ENCODE measurements around the gene TCF19. TPM values are rescaled to one million over a fixed set of nuclear protein-coding genes. Genes with fewer than 3 reads are reported as not detected.
"Not testable (repeated sequence)": the region's sequence is repeated elsewhere in the genome, so short reads cannot be mapped to it uniquely, and the experiment has no call there.

Gene TCF19
- total RNA-seq, 1 donor from 2014 or later: 6.2 TPM

- intact Hi-C loops (cut with DNase I): no loop called here
- DNase-seq: no peak
- no peak for ATAC-seq
These were observed 20.0 kb downstream of the TCF19 start for GRCh38 chr6:31178143-31179041.

GRCh38 chr6:31179042-31179386 lies 20.6 kb downstream of the TCF19 start:
- ATAC-seq (no peak), DNase-seq (no peak)
- intact Hi-C loops (cut with DNase I): no loop called here
- no peak overlapping the region for H3K4me3 ChIP-seq
- H3K27ac ChIP-seq: no peak overlapping the region
- no peaks in the 10 kb centered on the region for H3K27me3 ChIP-seq (ENCODE audit: low read depth)
- peaks cover 5% of the 10 kb centered on the region for H3K36me3 ChIP-seq
- no peaks in the 10 kb centered on the region for H3K9me3 ChIP-seq
- TF ChIP-seq CTCF (IDR thresholded peaks at IDR 0.05): no peak
- H3K4me1 ChIP-seq: peaks cover 10% of the 10 kb centered on the region

More at GRCh38 chr6:31178143-31179041, 20.0 kb downstream of the TCF19 start:
- H3K27me3 ChIP-seq (ENCODE audit: low read depth): no peaks in the 10 kb centered on the region
- H3K36me3 ChIP-seq: peaks cover 5% of the 10 kb centered on the region
- H3K4me1 ChIP-seq: peaks cover 10% of the 10 kb centered on the region
- no peak overlapping the region for H3K27ac ChIP-seq
- TF ChIP-seq CTCF (IDR thresholded peaks at IDR 0.05): no peak
- no peak overlapping the region for H3K4me3 ChIP-seq
- no peaks in the 10 kb centered on the region for H3K9me3 ChIP-seq

GRCh38 chr6:31179896-31180295 lies 21.5 kb downstream of the TCF19 start:
- Histone ChIP-seq H3K27ac (no peak overlapping the region), H3K27me3 (ENCODE audit: low read depth) (no peaks in the 10 kb centered on the region), H3K4me3 (peak overlapping the region; percentile 58), H3K9me3 (no peaks in the 10 kb centered on the region), H3K36me3 (peaks cover 5% of the 10 kb centered on the region), H3K4me1 (peaks cover 10% of the 10 kb centered on the region)
- DNase-seq (no peak), ATAC-seq (no peak)
- intact Hi-C loops (cut with DNase I): no loop called here
- TF ChIP-seq CTCF (IDR thresholded peaks at IDR 0.05): no peak

- DNase-seq (peak; percentile 81), ATAC-seq (peak; percentile 81 to 98)
- TF ChIP-seq CTCF (IDR thresholded peaks at IDR 0.05): no peak
- Histone ChIP-seq H3K27me3 (ENCODE audit: low read depth) (no peaks in the 10 kb centered on the region), H3K36me3 (peaks cover 2% of the 10 kb centered on the region), H3K4me3 (peak overlapping the region; percentile 58), H3K27ac (no peak overlapping the region), H3K9me3 (no peaks in the 10 kb centered on the region), H3K4me1 (peaks cover 10% of the 10 kb centered on the region)
- intact Hi-C loops (cut with DNase I): no loop called here
These were observed 22.1 kb downstream of the TCF19 start for GRCh38 chr6:31180500-31180899.

GRCh38 chr6:31183287-31183686 lies 24.9 kb downstream of the TCF19 start:
- intact Hi-C loops (cut with DNase I); H3K27ac ChIP-seq: not testable (repeated sequence)
- H3K4me1 ChIP-seq: peaks cover 17% of the 10 kb centered on the region

GRCh38 chr6:31183859-31184258 lies 25.5 kb downstream of the TCF19 start:
- peaks cover 11% of the 10 kb centered on the region for H3K4me1 ChIP-seq
- H3K9me3 ChIP-seq; H3K27ac ChIP-seq; H3K4me3 ChIP-seq; ATAC-seq; H3K27me3 ChIP-seq (ENCODE audit: low read depth); intact Hi-C loops (cut with DNase I); DNase-seq; H3K36me3 ChIP-seq: not testable (repeated sequence)

More at GRCh38 chr6:31183287-31183686, 24.9 kb downstream of the TCF19 start:
- DNase-seq; H3K27me3 ChIP-seq (ENCODE audit: low read depth); H3K9me3 ChIP-seq; ATAC-seq; H3K36me3 ChIP-seq; H3K4me3 ChIP-seq: not testable (repeated sequence)

DNA sequence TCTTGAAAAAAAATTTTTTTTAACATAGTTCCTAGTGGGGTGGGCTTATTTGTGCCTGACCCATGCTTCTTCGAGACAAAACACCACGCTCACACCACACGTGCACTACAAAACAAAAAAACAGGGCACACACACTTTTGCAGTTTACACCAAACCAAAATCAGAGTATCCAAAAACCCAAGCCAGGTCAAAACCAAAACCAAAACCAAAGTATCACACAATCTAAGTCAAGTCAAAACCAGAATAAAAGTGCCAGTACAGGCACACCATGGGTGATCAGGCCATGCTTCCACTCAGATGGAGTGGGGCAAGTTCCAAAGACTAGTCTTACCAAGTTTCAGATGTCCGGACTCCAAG lies 27.3 kb downstream of the TCF19 start:
- H3K36me3 ChIP-seq; H3K27me3 ChIP-seq (ENCODE audit: low read depth); H3K4me1 ChIP-seq; H3K9me3 ChIP-seq; ATAC-seq; intact Hi-C loops (cut with DNase I); DNase-seq: not testable (repeated sequence)
- Histone ChIP-seq H3K27ac (peak overlapping the region; percentile 85), H3K4me3 (peak overlapping the region; percentile 37)
